C4-2B (cell line): ENCODE results near the gene BCHE.

Source experiments
- CTCF ChIP-seq: fragments of 450-650 bp; conservative IDR thresholded peaks from 2 replicates; pipeline ENCODE4 v1.5.1; 2017; ENCODE audit warnings: mild to moderate bottlenecking
- ZFX ChIP-seq: fragments of 450-650 bp; IDR thresholded peaks from 2 replicates; pipeline ENCODE4 v1.6.1; 2017

GRCh38 chr3:165749821-165750220 is 87.4 kb downstream of the BCHE start:
- TF ChIP-seq CTCF, result no peak
- no peak for TF ChIP-seq ZFX
